ENCODE data around the gene CHD1. TPM values are rescaled to one million over a fixed set of nuclear protein-coding genes. Genes with fewer than 3 reads are reported as not detected.

Gene CHD1
- total RNA-seq, 3 donors from 2014 or later = 48.0 to 56.3 (median 53.0) TPM

DNA sequence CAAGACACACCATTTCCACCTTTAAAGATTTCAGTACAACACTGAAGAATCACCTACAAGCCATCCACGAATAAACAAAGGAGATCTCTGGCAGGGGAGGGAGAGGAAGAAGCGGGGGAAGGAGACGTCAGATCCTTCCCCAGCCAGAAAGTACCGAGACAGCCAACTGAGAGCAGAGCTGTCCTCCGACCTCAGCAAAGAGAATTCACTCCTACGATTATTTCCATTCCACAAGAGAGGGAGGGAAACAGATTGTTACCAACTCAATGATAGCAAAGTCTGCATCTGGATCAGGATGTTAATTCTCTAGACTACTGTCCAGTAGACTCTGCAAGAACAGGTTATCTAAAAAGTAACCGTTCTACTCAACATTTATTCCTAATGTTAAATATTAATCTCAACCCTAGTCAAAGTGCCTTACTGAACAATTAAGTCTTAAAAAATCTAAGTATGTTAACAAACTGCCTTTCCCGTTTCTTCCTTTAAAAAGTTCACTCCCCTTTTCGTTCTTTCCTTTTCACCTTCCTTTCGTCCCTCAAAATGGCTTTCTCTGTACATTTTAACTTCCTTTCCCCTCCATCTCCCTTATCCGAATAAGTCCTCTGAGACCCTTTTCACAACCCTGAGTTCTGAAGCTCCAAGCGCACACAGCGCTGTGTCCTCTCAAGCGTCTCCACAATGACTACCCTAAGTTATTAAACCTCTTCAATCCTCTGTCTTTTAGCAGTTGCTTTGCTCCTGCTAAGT is 1.4 kb downstream of the CHD1 start:
- intact Hi-C loops (cut with DNase I, micrococcal nuclease) = no loop called here
- DNase-seq (peak in 2 of 3 donors; percentile 39 to 67), ATAC-seq (no peak)
- Histone ChIP-seq H3K36me3 (ENCODE audit: low read depth) (no peaks in the 10 kb centered on the region), H3K4me1 (ENCODE audit: low read depth) (peaks cover 20% of the 10 kb centered on the region), H3K9me3 (no peaks in the 10 kb centered on the region), H3K4me3 (peak overlapping the region; percentile 92)
- TF ChIP-seq, protein P1, sequence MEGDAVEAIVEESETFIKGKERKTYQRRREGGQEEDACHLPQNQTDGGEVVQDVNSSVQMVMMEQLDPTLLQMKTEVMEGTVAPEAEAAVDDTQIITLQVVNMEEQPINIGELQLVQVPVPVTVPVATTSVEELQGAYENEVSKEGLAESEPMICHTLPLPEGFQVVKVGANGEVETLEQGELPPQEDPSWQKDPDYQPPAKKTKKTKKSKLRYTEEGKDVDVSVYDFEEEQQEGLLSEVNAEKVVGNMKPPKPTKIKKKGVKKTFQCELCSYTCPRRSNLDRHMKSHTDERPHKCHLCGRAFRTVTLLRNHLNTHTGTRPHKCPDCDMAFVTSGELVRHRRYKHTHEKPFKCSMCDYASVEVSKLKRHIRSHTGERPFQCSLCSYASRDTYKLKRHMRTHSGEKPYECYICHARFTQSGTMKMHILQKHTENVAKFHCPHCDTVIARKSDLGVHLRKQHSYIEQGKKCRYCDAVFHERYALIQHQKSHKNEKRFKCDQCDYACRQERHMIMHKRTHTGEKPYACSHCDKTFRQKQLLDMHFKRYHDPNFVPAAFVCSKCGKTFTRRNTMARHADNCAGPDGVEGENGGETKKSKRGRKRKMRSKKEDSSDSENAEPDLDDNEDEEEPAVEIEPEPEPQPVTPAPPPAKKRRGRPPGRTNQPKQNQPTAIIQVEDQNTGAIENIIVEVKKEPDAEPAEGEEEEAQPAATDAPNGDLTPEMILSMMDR (IDR thresholded peaks at IDR 0.05) = no peak

DNA sequence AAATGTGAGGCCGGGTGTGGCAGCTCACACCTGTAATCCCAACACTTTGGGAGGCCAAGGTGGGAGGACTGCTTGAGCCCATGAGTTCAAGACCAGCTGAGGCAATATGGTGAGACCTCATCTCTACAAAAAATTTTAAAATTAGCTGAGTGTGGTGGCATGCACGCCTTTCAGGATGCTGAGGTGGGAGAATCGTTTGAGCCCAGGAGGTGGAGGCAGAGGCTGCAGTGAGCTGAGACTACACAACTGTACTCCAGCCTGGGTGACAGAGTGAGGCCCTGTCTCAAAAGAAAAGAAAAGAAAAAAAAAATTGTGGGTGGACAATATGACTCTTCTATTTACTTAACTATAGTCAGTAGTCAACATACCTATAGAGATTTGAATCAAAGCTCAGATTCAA is 4.8 kb downstream of the CHD1 start:
- peak in 1 of 3 donors; percentile 8 for DNase-seq
- Histone ChIP-seq H3K36me3 (ENCODE audit: low read depth) (no peaks in the 10 kb centered on the region), H3K4me1 (ENCODE audit: low read depth) (peaks cover 10% of the 10 kb centered on the region)

GRCh38 chr5:98921947-98922505 is 6.8 kb downstream of the CHD1 start:
- TF ChIP-seq, protein P1 (IDR thresholded peaks at IDR 0.05) = no peak
- no peaks in the 10 kb centered on the region for H3K36me3 ChIP-seq (ENCODE audit: low read depth)
- intact Hi-C loops (cut with DNase I, micrococcal nuclease) = no loop called here
- H3K4me1 ChIP-seq (ENCODE audit: low read depth) = peaks cover 7% of the 10 kb centered on the region
- DNase-seq (peak in 1 of 3 donors; percentile 5), ATAC-seq (no peak)
- no peaks in the 10 kb centered on the region for H3K9me3 ChIP-seq
- no peak overlapping the region for H3K4me3 ChIP-seq

More for the DNA sequence above, 4.8 kb downstream of the CHD1 start:
- no peak for ATAC-seq
- no peak overlapping the region for H3K4me3 ChIP-seq
- H3K9me3 ChIP-seq = no peaks in the 10 kb centered on the region
- TF ChIP-seq, protein P1 (IDR thresholded peaks at IDR 0.05) = no peak
- intact Hi-C loops (cut with DNase I, micrococcal nuclease) = no loop called here

DNA sequence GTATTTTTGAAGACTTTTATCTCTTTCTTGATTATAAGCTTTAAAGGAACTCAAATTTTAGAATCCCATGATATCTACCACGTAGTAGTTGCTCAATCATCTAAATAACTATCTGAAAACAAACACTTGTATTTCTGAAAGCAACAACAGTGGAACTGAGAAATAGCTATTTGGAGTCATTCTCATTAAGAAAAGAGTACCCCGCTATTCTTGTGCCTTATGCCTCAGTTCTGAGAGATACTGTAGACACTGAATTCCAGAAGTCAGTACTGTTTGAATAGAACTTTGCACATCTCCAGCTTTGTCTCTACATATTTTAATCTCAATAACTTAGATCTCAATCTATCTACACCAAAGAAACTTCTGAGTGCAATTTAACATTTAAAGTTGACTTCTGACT is 11.4 kb downstream of the CHD1 start:
- intact Hi-C loops (cut with DNase I, micrococcal nuclease) = no loop called here
- Histone ChIP-seq H3K36me3 (ENCODE audit: low read depth) (no peaks in the 10 kb centered on the region), H3K4me1 (ENCODE audit: low read depth) (peaks cover 4% of the 10 kb centered on the region), H3K9me3 (no peaks in the 10 kb centered on the region), H3K4me3 (no peak overlapping the region)
- no peak for DNase-seq
- TF ChIP-seq, protein P1 (IDR thresholded peaks at IDR 0.05) = no peak
- ATAC-seq = no peak

DNA sequence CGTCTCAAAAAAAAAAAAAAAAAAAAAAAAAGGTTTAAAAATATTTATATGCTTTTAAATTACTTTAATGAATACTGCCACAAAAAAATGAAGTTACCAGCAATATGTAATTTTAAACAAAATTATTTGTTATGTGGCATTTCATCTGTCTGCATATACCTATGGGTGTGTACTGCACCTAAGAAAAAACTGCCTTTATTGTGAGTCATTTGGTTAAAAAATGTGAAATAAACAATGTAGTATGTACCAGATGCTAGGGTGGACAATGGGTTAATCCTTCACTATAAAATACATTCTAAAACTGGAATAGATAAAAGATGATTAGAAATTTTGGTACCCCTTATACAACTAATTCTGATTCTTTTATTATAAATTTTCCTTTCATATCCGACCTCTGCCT is 12.3 kb downstream of the CHD1 start:
- Histone ChIP-seq H3K36me3 (ENCODE audit: low read depth) (no peaks in the 10 kb centered on the region), H3K4me3 (no peak overlapping the region), H3K4me1 (ENCODE audit: low read depth) (peaks cover 4% of the 10 kb centered on the region), H3K9me3 (no peaks in the 10 kb centered on the region)
- DNase-seq (no peak), ATAC-seq (no peak)
- intact Hi-C loops (cut with DNase I, micrococcal nuclease) = no loop called here
- TF ChIP-seq, protein P1 (IDR thresholded peaks at IDR 0.05) = no peak
